Measurements from ENCODE around the gene RAE1.

The RAE1 gene

DNA sequence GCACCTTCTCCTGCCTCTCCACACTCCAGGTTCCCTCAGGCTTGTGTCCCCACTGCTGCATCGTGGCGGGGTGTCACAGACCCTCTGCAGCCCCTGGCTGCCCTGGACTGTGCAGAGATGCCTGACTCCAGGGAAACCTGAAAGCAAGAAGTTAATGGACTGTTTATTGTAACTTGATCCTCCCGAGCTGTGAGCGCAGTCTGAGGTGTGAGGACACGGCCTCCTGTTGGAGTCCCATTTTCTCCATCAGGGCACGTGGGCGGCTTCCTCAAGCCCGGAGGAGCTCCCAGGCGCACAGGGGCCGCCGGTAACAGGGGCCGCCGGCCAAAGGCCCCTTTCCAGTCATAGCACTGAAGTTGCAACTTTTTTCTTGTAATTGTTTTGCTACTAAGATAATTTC, 57.1 kb downstream of the RAE1 start:
- Histone ChIP-seq H3K4me3 (ENCODE audit: low read length in 2 of 2) (no peak overlapping the region), H3K27me3 (ENCODE audit: control insufficient read depth in 2 of 2, insufficient read depth in 2 of 2, low read length in 2 of 2) (no peaks in the 10 kb centered on the region), H3K4me1 (ENCODE audit: control insufficient read depth in 2 of 2, insufficient read depth in 2 of 2, low read length in 2 of 2) (no peaks in the 10 kb centered on the region), H3K9me3 (ENCODE audit: control insufficient read depth in 2 of 2, low read length in 2 of 2) (no peaks in the 10 kb centered on the region), H3K9ac (ENCODE audit: low read depth in 1 of 2, low read length in 2 of 2) (no peak overlapping the region), H3K27ac (ENCODE audit: low read depth in 2 of 2, low read length in 2 of 2) (no peak overlapping the region), H3K36me3 (ENCODE audit: control insufficient read depth in 2 of 2, insufficient read depth in 2 of 2, low read length in 2 of 2) (peaks cover 43 to 45% of the 10 kb centered on the region in 2 donors)

DNA sequence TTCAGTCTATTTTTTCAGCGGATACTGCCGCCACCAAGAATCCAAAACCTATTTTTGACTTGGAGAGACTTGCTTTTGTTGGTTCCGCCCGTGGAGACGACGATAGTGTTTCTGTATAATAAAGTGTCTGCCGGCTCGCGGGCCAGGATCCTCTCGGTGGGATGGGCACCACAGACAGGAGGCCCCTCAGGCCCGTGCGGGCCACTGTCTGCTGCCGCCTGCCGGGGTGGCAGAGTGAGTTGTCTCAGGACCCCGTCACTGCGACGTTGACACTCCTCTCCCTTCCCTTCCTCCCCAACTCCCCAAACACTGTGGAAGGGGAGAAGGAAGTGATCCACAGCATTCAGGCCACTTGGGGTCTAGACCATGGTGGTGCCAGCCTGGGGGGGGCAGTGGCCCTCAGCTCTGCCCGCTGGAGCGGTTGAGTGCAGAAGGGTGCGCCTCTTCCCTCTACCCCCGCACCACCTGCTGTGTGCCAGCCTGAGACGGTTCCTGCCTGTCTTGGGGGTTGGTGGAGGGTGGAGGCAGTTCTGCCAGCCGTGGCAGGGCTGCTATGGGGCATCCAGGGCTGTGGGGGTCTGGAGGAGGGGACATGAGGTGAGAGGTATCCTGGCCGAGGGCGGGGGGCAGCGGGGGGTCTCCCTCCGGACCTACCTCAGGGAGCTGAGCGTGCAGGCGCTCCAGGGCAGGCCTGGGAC, 57.6 kb downstream of the RAE1 start:
- no peak overlapping the region for H3K27ac ChIP-seq (ENCODE audit: low read depth in 2 of 2, low read length in 2 of 2)
- no peaks in the 10 kb centered on the region for H3K4me1 ChIP-seq (ENCODE audit: control insufficient read depth in 2 of 2, insufficient read depth in 2 of 2, low read length in 2 of 2)
- H3K9ac ChIP-seq (ENCODE audit: low read depth in 1 of 2, low read length in 2 of 2), result no peak overlapping the region
- no peak overlapping the region for H3K4me3 ChIP-seq (ENCODE audit: low read length in 2 of 2)
- no peaks in the 10 kb centered on the region for H3K9me3 ChIP-seq (ENCODE audit: control insufficient read depth in 2 of 2, low read length in 2 of 2)
- H3K27me3 ChIP-seq (ENCODE audit: control insufficient read depth in 2 of 2, insufficient read depth in 2 of 2, low read length in 2 of 2), result no peaks in the 10 kb centered on the region
- H3K36me3 ChIP-seq (ENCODE audit: control insufficient read depth in 2 of 2, insufficient read depth in 2 of 2, low read length in 2 of 2), result peaks cover 43 to 44% of the 10 kb centered on the region in 2 donors

DNA sequence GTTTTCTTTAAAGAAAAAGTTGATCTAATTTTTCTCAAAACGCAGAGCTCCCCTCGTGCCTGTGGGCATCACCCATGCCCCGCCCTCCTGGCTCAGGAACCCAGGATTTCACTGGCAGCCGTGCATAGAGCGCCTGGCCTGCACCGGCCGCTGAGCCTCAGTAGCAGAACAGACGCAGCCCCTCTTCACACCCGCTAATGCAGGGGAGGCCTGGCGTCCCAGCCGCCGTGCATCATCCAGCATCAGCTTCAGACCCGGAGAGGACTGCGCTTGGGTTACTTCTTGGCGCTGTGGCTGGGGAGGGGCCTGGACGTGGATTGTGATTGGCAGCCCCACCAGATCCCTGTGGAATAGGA, 58.2 kb downstream of the RAE1 start:
- H3K27me3 ChIP-seq (ENCODE audit: control insufficient read depth in 2 of 2, insufficient read depth in 2 of 2, low read length in 2 of 2), result no peaks in the 10 kb centered on the region
- no peak overlapping the region for H3K27ac ChIP-seq (ENCODE audit: low read depth in 2 of 2, low read length in 2 of 2)
- H3K36me3 ChIP-seq (ENCODE audit: control insufficient read depth in 2 of 2, insufficient read depth in 2 of 2, low read length in 2 of 2), result peaks cover 37 to 38% of the 10 kb centered on the region in 2 donors
- no peak overlapping the region for H3K4me3 ChIP-seq (ENCODE audit: low read length in 2 of 2)
- no peaks in the 10 kb centered on the region for H3K9me3 ChIP-seq (ENCODE audit: control insufficient read depth in 2 of 2, low read length in 2 of 2)
- no peak overlapping the region for H3K9ac ChIP-seq (ENCODE audit: low read depth in 1 of 2, low read length in 2 of 2)
- no peaks in the 10 kb centered on the region for H3K4me1 ChIP-seq (ENCODE audit: control insufficient read depth in 2 of 2, insufficient read depth in 2 of 2, low read length in 2 of 2)

DNA sequence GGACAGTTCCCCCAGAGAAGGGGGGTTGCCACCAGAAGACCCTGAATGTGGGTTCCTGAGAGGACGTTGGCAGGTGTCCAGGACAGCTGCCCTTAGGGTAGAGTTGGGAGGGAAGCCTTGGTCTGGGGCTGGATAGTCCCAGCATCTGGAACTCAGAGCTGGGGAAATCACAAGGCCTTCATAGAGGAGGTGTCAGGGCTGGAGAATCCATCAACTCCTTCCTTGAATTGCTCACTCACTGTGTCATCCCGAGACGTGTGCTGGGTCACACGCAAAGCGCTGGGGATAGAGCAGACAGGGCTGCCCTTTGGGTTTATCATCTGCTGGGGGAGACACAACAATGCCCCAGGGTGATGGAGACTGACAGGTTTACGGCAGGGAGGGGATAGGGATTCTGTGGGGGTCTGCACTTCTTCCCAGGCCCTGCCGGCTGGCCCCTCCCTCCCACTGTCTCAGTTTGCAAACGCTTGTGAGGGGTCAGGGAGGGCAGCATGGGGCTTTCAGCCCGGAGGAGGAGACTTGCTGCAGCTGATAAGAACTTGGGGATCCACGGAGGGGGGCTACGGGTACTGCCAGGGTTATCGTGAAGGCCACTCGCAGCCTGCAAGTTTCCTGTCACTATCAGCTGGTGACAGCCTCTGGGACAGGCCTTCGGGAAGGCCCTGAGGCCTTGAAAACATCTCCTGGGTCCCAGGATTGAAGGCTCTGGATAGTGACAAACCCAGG, 58.8 kb downstream of the RAE1 start:
- no peak overlapping the region for H3K4me3 ChIP-seq (ENCODE audit: low read length in 2 of 2)
- H3K9me3 ChIP-seq (ENCODE audit: control insufficient read depth in 2 of 2, low read length in 2 of 2), result no peaks in the 10 kb centered on the region
- peaks cover 31 to 36% of the 10 kb centered on the region in 2 donors for H3K36me3 ChIP-seq (ENCODE audit: control insufficient read depth in 2 of 2, insufficient read depth in 2 of 2, low read length in 2 of 2)
- H3K27me3 ChIP-seq (ENCODE audit: control insufficient read depth in 2 of 2, insufficient read depth in 2 of 2, low read length in 2 of 2), result no peaks in the 10 kb centered on the region
- H3K4me1 ChIP-seq (ENCODE audit: control insufficient read depth in 2 of 2, insufficient read depth in 2 of 2, low read length in 2 of 2), result no peaks in the 10 kb centered on the region
- no peak overlapping the region for H3K9ac ChIP-seq (ENCODE audit: low read depth in 1 of 2, low read length in 2 of 2)
- no peak overlapping the region for H3K27ac ChIP-seq (ENCODE audit: low read depth in 2 of 2, low read length in 2 of 2)

DNA sequence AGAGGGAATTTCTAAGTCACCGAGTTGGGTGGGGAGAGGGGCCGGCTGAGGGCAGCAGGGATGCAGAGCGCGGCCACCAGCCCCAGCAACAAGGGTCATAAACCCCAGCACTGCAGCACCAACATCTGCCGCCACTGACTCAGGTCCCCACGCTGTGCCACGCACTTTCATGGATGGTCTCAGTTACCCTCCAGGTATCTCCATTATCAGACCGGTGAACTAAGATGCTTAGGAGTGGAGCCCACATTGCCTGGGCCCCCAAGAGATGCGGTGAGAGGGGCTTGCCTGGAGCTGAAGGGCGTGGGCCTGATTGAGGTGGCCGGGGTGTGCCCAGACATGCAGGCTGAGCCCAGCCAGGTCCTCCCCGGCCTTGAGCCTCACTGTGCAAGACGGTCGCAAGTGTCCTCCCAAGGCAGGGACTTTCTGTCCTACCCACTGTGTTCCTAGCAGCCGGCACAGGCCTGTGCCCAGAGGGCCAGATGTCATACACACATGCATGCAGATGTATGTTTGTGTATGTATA, 59.4 kb downstream of the RAE1 start:
- Histone ChIP-seq H3K9me3 (ENCODE audit: control insufficient read depth in 2 of 2, low read length in 2 of 2) (no peaks in the 10 kb centered on the region), H3K4me1 (ENCODE audit: control insufficient read depth in 2 of 2, insufficient read depth in 2 of 2, low read length in 2 of 2) (no peaks in the 10 kb centered on the region), H3K27ac (ENCODE audit: low read depth in 2 of 2, low read length in 2 of 2) (no peak overlapping the region), H3K36me3 (ENCODE audit: control insufficient read depth in 2 of 2, insufficient read depth in 2 of 2, low read length in 2 of 2) (peaks cover 27 to 34% of the 10 kb centered on the region in 2 donors), H3K27me3 (ENCODE audit: control insufficient read depth in 2 of 2, insufficient read depth in 2 of 2, low read length in 2 of 2) (no peaks in the 10 kb centered on the region), H3K9ac (ENCODE audit: low read depth in 1 of 2, low read length in 2 of 2) (no peak overlapping the region), H3K4me3 (ENCODE audit: low read length in 2 of 2) (no peak overlapping the region)

DNA sequence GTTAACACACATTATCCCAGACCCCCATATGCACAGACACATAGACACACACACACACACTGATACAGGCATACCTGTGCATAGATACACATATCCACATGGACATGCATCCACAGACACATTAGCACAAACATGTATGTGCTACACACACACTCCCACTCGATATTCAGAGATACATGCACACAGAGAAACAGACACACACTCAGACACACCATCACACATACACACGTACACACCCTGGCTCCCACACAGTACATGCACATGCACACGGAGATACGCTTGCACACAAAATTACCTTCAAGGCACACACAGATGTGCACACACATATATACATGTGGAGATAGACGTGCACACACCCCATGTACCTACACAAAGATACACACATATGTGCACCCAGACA, 59.9 kb downstream of the RAE1 start:
- Histone ChIP-seq H3K4me1 (ENCODE audit: control insufficient read depth in 2 of 2, insufficient read depth in 2 of 2, low read length in 2 of 2) (no peaks in the 10 kb centered on the region), H3K4me3 (ENCODE audit: low read length in 2 of 2) (no peak overlapping the region), H3K36me3 (ENCODE audit: control insufficient read depth in 2 of 2, insufficient read depth in 2 of 2, low read length in 2 of 2) (peaks cover 23 to 33% of the 10 kb centered on the region in 2 donors), H3K9me3 (ENCODE audit: control insufficient read depth in 2 of 2, low read length in 2 of 2) (no peaks in the 10 kb centered on the region), H3K27me3 (ENCODE audit: control insufficient read depth in 2 of 2, insufficient read depth in 2 of 2, low read length in 2 of 2) (no peaks in the 10 kb centered on the region), H3K27ac (ENCODE audit: low read depth in 2 of 2, low read length in 2 of 2) (no peak overlapping the region), H3K9ac (ENCODE audit: low read depth in 1 of 2, low read length in 2 of 2) (no peak overlapping the region)

DNA sequence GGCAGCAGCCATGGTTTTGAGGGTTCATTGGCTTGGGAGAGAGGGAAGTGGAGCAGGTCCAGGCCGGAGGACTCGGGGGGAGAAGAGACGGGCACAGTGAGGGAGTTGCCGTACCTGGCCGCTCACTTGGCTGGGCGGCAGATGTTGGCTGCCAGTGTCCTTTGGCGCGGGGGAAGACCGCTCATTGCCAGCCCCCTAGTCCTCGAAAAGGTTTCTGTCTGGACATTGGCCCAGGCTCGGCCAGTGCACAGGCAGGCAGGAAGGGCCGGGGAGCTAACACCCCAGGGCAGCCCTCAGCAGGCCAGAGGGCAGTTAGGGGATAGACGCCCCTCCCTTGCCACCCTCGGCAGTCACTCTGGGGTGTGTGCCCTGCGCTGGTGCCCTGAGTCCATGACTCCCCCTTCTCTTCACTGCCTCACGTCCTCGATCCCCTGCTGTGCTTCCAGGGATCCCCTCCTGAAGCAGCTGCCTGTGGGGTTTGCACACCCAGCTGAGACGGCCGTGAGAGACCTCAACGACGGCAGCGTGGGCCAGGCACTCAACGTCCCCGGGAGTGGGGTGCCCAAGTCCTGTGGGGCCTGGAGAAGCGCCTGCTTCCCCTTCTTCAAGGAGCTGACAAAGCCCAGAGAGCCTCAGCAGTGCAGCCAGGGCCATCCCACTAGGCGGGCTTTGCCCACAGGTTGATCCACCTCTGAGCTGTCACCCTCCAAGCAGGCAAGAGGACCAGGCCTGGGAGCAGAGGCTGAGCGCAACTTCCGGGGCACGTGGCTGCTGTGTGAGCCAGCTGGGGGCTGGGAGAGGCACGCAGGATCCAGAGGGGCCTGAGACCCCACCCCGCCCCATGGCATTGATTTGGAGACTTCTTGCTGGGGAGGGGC, 60.6 kb downstream of the RAE1 start:
- Histone ChIP-seq H3K9me3 (ENCODE audit: control insufficient read depth in 2 of 2, low read length in 2 of 2) (no peaks in the 10 kb centered on the region), H3K27ac (ENCODE audit: low read depth in 2 of 2, low read length in 2 of 2) (no peak overlapping the region), H3K36me3 (ENCODE audit: control insufficient read depth in 2 of 2, insufficient read depth in 2 of 2, low read length in 2 of 2) (peaks cover 18 to 27% of the 10 kb centered on the region in 2 donors), H3K9ac (ENCODE audit: low read depth in 1 of 2, low read length in 2 of 2) (no peak overlapping the region), H3K4me3 (ENCODE audit: low read length in 2 of 2) (no peak overlapping the region), H3K27me3 (ENCODE audit: control insufficient read depth in 2 of 2, insufficient read depth in 2 of 2, low read length in 2 of 2) (no peaks in the 10 kb centered on the region), H3K4me1 (ENCODE audit: control insufficient read depth in 2 of 2, insufficient read depth in 2 of 2, low read length in 2 of 2) (no peaks in the 10 kb centered on the region)

DNA sequence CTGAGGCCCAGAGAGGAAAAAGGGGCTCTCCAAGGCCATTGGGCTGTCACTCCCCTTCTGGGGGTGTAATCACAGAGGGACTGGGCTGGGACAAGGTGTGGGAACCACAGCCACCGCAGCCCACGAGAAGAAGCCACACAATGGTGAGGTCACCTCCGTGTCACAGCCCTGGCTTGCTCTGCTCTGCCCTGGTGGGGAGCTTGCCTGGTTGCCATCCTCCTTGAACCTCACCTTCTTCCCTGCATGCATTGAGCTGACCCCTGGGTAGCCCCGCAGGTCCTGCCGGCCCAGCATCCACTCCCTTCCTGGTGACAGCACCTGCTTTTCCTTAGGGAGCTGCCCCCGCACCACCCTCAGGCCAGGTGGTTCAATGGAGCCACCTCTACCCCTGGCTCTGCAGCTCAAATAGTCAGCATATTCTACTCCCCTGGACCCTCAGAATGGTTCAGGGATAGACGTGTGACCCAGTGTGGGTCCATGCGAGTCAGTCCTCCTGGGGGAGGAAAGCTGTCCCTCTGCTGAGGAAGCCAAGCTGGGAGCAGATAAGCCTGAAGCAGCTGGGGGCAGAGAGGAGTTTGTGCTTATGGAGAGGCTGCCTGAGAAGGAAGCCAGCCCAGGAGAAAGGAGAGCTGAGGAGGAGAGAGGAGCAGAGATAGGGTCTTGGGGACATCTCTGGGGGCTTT, 61.4 kb downstream of the RAE1 start:
- Histone ChIP-seq H3K36me3 (ENCODE audit: control insufficient read depth in 2 of 2, insufficient read depth in 2 of 2, low read length in 2 of 2) (peaks cover 12 to 22% of the 10 kb centered on the region in 2 donors), H3K9ac (ENCODE audit: low read depth in 1 of 2, low read length in 2 of 2) (no peak overlapping the region), H3K4me3 (ENCODE audit: low read length in 2 of 2) (no peak overlapping the region), H3K27ac (ENCODE audit: low read depth in 2 of 2, low read length in 2 of 2) (no peak overlapping the region), H3K27me3 (ENCODE audit: control insufficient read depth in 2 of 2, insufficient read depth in 2 of 2, low read length in 2 of 2) (no peaks in the 10 kb centered on the region), H3K4me1 (ENCODE audit: control insufficient read depth in 2 of 2, insufficient read depth in 2 of 2, low read length in 2 of 2) (no peaks in the 10 kb centered on the region), H3K9me3 (ENCODE audit: control insufficient read depth in 2 of 2, low read length in 2 of 2) (no peaks in the 10 kb centered on the region)

DNA sequence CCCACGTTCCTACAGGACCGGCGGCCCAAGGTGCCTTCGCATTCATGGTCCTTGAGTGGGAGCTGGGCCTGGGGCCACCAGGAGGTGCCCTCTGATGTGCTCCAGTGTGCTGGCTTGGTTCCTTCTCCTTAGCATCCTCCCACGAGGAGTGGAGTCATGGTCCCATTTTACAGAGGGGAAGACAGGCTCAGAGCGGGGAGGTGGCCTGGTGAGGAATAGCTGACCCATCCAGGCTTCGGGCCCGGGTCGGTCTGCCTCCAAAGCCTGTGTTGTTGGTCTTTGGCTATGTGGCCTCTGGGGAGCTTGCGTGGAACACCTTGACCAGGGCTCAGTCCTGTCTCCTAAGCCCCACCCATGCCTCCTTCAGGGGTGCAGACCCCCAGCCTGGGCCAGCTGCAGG, 62.9 kb downstream of the RAE1 start:
- no peak overlapping the region for H3K9ac ChIP-seq (ENCODE audit: low read depth in 1 of 2, low read length in 2 of 2)
- H3K27me3 ChIP-seq (ENCODE audit: control insufficient read depth in 2 of 2, insufficient read depth in 2 of 2, low read length in 2 of 2), result no peaks in the 10 kb centered on the region
- no peak overlapping the region for H3K4me3 ChIP-seq (ENCODE audit: low read length in 2 of 2)
- H3K9me3 ChIP-seq (ENCODE audit: control insufficient read depth in 2 of 2, low read length in 2 of 2), result no peaks in the 10 kb centered on the region
- no peaks in the 10 kb centered on the region for H3K4me1 ChIP-seq (ENCODE audit: control insufficient read depth in 2 of 2, insufficient read depth in 2 of 2, low read length in 2 of 2)
- H3K27ac ChIP-seq (ENCODE audit: low read depth in 2 of 2, low read length in 2 of 2), result no peak overlapping the region
- peaks cover 0 to 12% of the 10 kb centered on the region in 2 donors for H3K36me3 ChIP-seq (ENCODE audit: control insufficient read depth in 2 of 2, insufficient read depth in 2 of 2, low read length in 2 of 2)
